ENCODE data around the gene TSHZ2. TPM values are rescaled to one million over a fixed set of nuclear protein-coding genes. Genes with fewer than 3 reads are reported as not detected.

The TSHZ2 gene
- total and polyA plus RNA-seq, 2 donors (not counting 3 experiments of a cell fraction or from before 2014, with no cell fraction given) = not detected

DNA sequence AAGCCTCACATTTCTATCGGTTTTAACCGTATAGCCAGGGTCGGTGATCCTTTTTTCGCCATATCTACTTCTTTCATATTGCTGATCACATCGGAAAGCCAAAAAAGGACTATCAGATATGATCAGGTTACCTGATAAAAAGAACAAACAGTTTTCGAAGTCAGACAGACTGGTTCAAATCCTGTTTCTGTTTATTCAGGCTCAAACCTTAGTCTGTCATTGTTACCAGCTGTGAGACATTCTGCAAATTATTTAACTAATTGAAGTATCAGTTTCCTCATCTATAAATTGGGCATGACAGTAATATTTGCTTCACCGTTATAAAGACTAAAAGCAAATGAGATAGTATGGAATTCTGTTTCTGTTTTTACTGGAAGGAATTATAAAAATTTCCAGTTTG lies 111.3 kb downstream of the TSHZ2 start:
- intact Hi-C loops (cut with micrococcal nuclease) = loop anchor here (10.0 kb wide), 1 partner anchor 631 kb away; no protein-coding TSS in a partner anchor
- H3K36me3 ChIP-seq (ENCODE audit: control insufficient read depth in 2 of 2, extremely low read depth in 1 of 2, insufficient read depth in 2 of 2, low read length in 2 of 2) = no peaks in the 10 kb centered on the region
- peaks cover 22% of the 10 kb centered on the region for H3K4me1 ChIP-seq (ENCODE audit: control insufficient read depth, extremely low read depth, insufficient read depth, low read length)
- DNase-seq (ENCODE audit: low read depth, low spot score) (no peak), FAIRE-seq (no peak)
- TF ChIP-seq GATA2 (IDR thresholded peaks at IDR 0.05; ENCODE audit: insufficient read depth, insufficient read length, low read depth, low read length) (no peak), EZH2 (IDR thresholded peaks at IDR 0.05; ENCODE audit: borderline replicate concordance, low read depth, low read length, severe bottlenecking) (no peak), POLR2AphosphoS5 (IDR thresholded peaks at IDR 0.05; ENCODE audit: insufficient read depth, low read depth, low read length) (no peak), MYC (IDR thresholded peaks at IDR 0.05; ENCODE audit: low read depth, low read length) (no peak), JUN (IDR thresholded peaks at IDR 0.05; ENCODE audit: borderline replicate concordance, insufficient read depth, insufficient read length, low read depth) (no peak), FOS (IDR thresholded peaks at IDR 0.05; ENCODE audit: borderline replicate concordance, insufficient read depth, low read length) (no peak), POLR2A (IDR thresholded peaks at IDR 0.05; ENCODE audit: low read depth, low read length) (no peak)
- TF ChIP-seq, protein P1, sequence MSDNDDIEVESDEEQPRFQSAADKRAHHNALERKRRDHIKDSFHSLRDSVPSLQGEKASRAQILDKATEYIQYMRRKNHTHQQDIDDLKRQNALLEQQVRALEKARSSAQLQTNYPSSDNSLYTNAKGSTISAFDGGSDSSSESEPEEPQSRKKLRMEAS (IDR thresholded peaks at IDR 0.05; ENCODE audit: insufficient read depth, insufficient read length) = no peak
- TF ChIP-seq, protein P2, sequence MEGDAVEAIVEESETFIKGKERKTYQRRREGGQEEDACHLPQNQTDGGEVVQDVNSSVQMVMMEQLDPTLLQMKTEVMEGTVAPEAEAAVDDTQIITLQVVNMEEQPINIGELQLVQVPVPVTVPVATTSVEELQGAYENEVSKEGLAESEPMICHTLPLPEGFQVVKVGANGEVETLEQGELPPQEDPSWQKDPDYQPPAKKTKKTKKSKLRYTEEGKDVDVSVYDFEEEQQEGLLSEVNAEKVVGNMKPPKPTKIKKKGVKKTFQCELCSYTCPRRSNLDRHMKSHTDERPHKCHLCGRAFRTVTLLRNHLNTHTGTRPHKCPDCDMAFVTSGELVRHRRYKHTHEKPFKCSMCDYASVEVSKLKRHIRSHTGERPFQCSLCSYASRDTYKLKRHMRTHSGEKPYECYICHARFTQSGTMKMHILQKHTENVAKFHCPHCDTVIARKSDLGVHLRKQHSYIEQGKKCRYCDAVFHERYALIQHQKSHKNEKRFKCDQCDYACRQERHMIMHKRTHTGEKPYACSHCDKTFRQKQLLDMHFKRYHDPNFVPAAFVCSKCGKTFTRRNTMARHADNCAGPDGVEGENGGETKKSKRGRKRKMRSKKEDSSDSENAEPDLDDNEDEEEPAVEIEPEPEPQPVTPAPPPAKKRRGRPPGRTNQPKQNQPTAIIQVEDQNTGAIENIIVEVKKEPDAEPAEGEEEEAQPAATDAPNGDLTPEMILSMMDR (IDR thresholded peaks at IDR 0.05; ENCODE audit: extremely low read depth in 1 of 2, insufficient read depth in 1 of 2, low read depth in 1 of 2, low read length in 2 of 2) = no peak
- H3K9ac ChIP-seq (replicated peaks; ENCODE audit: extremely low read depth, insufficient read depth, low read length) = no peak overlapping the region
- no peak overlapping the region for H3K4me3 ChIP-seq (replicated peaks in 1 of 3; ENCODE audit: insufficient read depth in 1 of 3, low read depth in 1 of 3, low read length in 3 of 3)
- H2AFZ ChIP-seq (ENCODE audit: low read depth, low read length) = no peak overlapping the region
- no peak overlapping the region for H3K27ac ChIP-seq (ENCODE audit: insufficient read depth, low read depth, low read length)
- H3K79me2 ChIP-seq (ENCODE audit: control insufficient read depth, insufficient read depth, low read length) = no peaks in the 10 kb centered on the region
- dilution Hi-C loops (cut with MboI; ENCODE audit: extremely low pct_ligation_motif_present, low sequenced_read_pairs) = no loop called here
- H4K20me1 ChIP-seq (replicated peaks; ENCODE audit: control insufficient read depth, extremely low read depth, insufficient read depth, low read length) = no peaks in the 10 kb centered on the region
- CTCF ChIA-PET = no interaction called here
- no TSS peak for BruUV-seq (replicated peaks)
- no peak overlapping the region for H3K4me2 ChIP-seq (ENCODE audit: insufficient read depth, low read length)
- no peaks in the 10 kb centered on the region for H3K9me1 ChIP-seq (replicated peaks; ENCODE audit: control insufficient read depth, extremely low read depth, insufficient read depth, low read length)
- H3K9me3 ChIP-seq (replicated peaks; ENCODE audit: control insufficient read depth, insufficient read depth, low read length) = no peaks in the 10 kb centered on the region
- no peaks in the 10 kb centered on the region for H3K27me3 ChIP-seq (ENCODE audit: control insufficient read depth in 2 of 2, insufficient read depth in 2 of 2, low read length in 2 of 2)
- POLR2A ChIA-PET = no interaction called here
